SU-DHL-6 (cell line): ENCODE results near the gene UNC5C.

ENCODE experiments used
- H2AFZ ChIP-seq: fragments of 200-600 bp; sonication (generic); 2 replicates; pipeline ENCODE4 v1.6.1; 2014; ENCODE audit warnings: low read depth, mild to moderate bottlenecking, moderate library complexity, mixed read lengths, antibody characterized with exemption, low read length; ENCODE audit not compliant: severe bottlenecking
- H3F3A ChIP-seq: fragments of 200-600 bp; shearing (Covaris generic); 2 replicates; pipeline ENCODE4 v1.6.0; 2016; ENCODE audit warnings: antibody characterized with exemption, mild to moderate bottlenecking; ENCODE audit not compliant: insufficient read depth
- H3K27ac ChIP-seq: fragments of 200-600 bp; sonication (generic); 2 replicates; pipeline ENCODE4 v1.5.1; 2016; ENCODE audit warnings: low read depth, mild to moderate bottlenecking, low read length, moderate library complexity, mixed read lengths
- H3K27me3 ChIP-seq: fragments of 200-600 bp; sonication (generic), shearing (Covaris generic); 2 replicates; pipeline ENCODE4 v1.6.0; 2014; ENCODE audit warnings: mild to moderate bottlenecking, low read length
- H3K36me3 ChIP-seq: fragments of 200-600 bp; sonication (generic); 2 replicates; pipeline ENCODE4 v1.6.1; 2014; ENCODE audit warnings: mild to moderate bottlenecking, low read length, mixed read lengths
- H3K4me2 ChIP-seq: fragments of 300-600, 200-600 bp; shearing (Covaris generic), sonication (generic); 2 replicates; pipeline ENCODE4 v1.6.0; 2014; ENCODE audit warnings: low read length, low read depth, mild to moderate bottlenecking; ENCODE audit not compliant: poor library complexity, severe bottlenecking
- H3K4me3 ChIP-seq: fragments of 200-600 bp; sonication (generic); 2 replicates; pipeline ENCODE4 v1.5.1; 2014; ENCODE audit warnings: antibody characterized with exemption, low read length, mild to moderate bottlenecking, mixed read lengths; ENCODE audit not compliant: insufficient read depth, poor library complexity, severe bottlenecking
- H3K79me2 ChIP-seq: fragments of 200-600 bp; sonication (generic); 2 replicates; pipeline ENCODE4 v1.6.1; 2014; ENCODE audit warnings: mild to moderate bottlenecking, low read length, moderate library complexity; ENCODE audit not compliant: insufficient read depth
- H3K9ac ChIP-seq: fragments of 200-600 bp; sonication (generic); 2 replicates; pipeline ENCODE4 v1.7.0; 2014; ENCODE audit warnings: mild to moderate bottlenecking, low read length
- H3K9me2 ChIP-seq: fragments of 200-600 bp; sonication (generic); replicated peaks from 2 replicates; pipeline ENCODE4 v1.6.1; 2014; ENCODE audit warnings: low read length; ENCODE audit not compliant: insufficient read depth
- H3K9me3 ChIP-seq: fragments of 200-600 bp; sonication (generic); 2 replicates; pipeline ENCODE4 v1.6.1; 2014; ENCODE audit warnings: low read length, mixed read lengths; ENCODE audit not compliant: insufficient read depth
- H4K20me1 ChIP-seq: fragments of 200-600 bp; sonication (generic); 2 replicates; pipeline ENCODE4 v1.6.1; 2014; ENCODE audit warnings: low read depth, mild to moderate bottlenecking, antibody characterized with exemption, low read length, moderate library complexity, mixed read lengths
- CTCF ChIP-seq: fragments of 200-600 bp; sonication (generic); IDR thresholded peaks from one replicate; pipeline ENCODE4 v1.5.1; 2017; ENCODE audit warnings: antibody characterized with exemption, mild to moderate bottlenecking, low read length, moderate library complexity; ENCODE audit not compliant: insufficient read depth, poor library complexity, severe bottlenecking
- EZH2phosphoT487 ChIP-seq: fragments of 200-600 bp; sonication (generic), shearing (Covaris generic); conservative IDR thresholded peaks from 2 replicates; pipeline ENCODE4 v1.6.1; 2018; ENCODE audit warnings: mild to moderate bottlenecking, antibody characterized with exemption, low read length, moderate library complexity, mixed read lengths

Gene UNC5C

GRCh38 chr4:95411371-95412088 lies 137.2 kb downstream of the UNC5C start:
- no peaks in the 10 kb centered on the region for H3K27me3 ChIP-seq
- H3K9ac ChIP-seq, result no peak overlapping the region
- no peak overlapping the region for H3K4me2 ChIP-seq
- no peaks in the 10 kb centered on the region for H4K20me1 ChIP-seq
- no peaks in the 10 kb centered on the region for H3F3A ChIP-seq
- no peak overlapping the region for H2AFZ ChIP-seq
- no peaks in the 10 kb centered on the region for H3K9me3 ChIP-seq
- TF ChIP-seq CTCF (no peak), EZH2phosphoT487 (no peak)
- H3K36me3 ChIP-seq, result no peaks in the 10 kb centered on the region
- H3K4me3 ChIP-seq, result no peak overlapping the region
- no peak overlapping the region for H3K27ac ChIP-seq
- no peaks in the 10 kb centered on the region for H3K79me2 ChIP-seq
- no peaks in the 10 kb centered on the region for H3K9me2 ChIP-seq

GRCh38 chr4:95410387-95410977 lies 138.3 kb downstream of the UNC5C start:
- Histone ChIP-seq H3K36me3 (no peaks in the 10 kb centered on the region), H3K9ac (no peak overlapping the region), H3K79me2 (no peaks in the 10 kb centered on the region), H4K20me1 (no peaks in the 10 kb centered on the region), H3K4me3 (no peak overlapping the region), H3K9me3 (no peaks in the 10 kb centered on the region), H3K9me2 (no peaks in the 10 kb centered on the region), H3K27me3 (no peaks in the 10 kb centered on the region), H2AFZ (no peak overlapping the region), H3F3A (no peaks in the 10 kb centered on the region), H3K4me2 (no peak overlapping the region), H3K27ac (no peak overlapping the region)
- TF ChIP-seq CTCF (no peak), EZH2phosphoT487 (no peak)

- Histone ChIP-seq H3K4me3 (no peak overlapping the region), H3K36me3 (no peaks in the 10 kb centered on the region), H4K20me1 (no peaks in the 10 kb centered on the region), H3K27me3 (no peaks in the 10 kb centered on the region), H2AFZ (no peak overlapping the region), H3K27ac (no peak overlapping the region), H3F3A (no peaks in the 10 kb centered on the region), H3K4me2 (no peak overlapping the region), H3K9ac (no peak overlapping the region), H3K9me3 (no peaks in the 10 kb centered on the region), H3K9me2 (no peaks in the 10 kb centered on the region), H3K79me2 (no peaks in the 10 kb centered on the region)
- TF ChIP-seq CTCF, result no peak
- TF ChIP-seq EZH2phosphoT487, result no peak
Measured at GRCh38 chr4:95409750-95410149, 139.0 kb downstream of the UNC5C start.
